Head of caudate nucleus (tissue), 42 donors: ENCODE measurements around the gene COBL.
A peak's percentile ranks its signal among the peaks of the same experiment; 100 is the strongest.
"Not testable (repeated sequence)": the region's sequence is repeated elsewhere in the genome, so short reads cannot be mapped to it uniquely, and the experiment has no call there.

Source experiments
- DNase-seq, 42 donors: peaks; one replicate each; pipeline versions ENCODE4 v3.0.0 to v3.0.0-alpha.2; 2020 to 2021; ENCODE audit warnings: mixed read lengths in 7 of 42
- intact Hi-C: fragments of 100-400 bp; cut with DNase I; formaldehyde crosslinking; loops from one replicate; pipeline ENCODE4 v1.15.0; 2022

Gene COBL

DNA sequence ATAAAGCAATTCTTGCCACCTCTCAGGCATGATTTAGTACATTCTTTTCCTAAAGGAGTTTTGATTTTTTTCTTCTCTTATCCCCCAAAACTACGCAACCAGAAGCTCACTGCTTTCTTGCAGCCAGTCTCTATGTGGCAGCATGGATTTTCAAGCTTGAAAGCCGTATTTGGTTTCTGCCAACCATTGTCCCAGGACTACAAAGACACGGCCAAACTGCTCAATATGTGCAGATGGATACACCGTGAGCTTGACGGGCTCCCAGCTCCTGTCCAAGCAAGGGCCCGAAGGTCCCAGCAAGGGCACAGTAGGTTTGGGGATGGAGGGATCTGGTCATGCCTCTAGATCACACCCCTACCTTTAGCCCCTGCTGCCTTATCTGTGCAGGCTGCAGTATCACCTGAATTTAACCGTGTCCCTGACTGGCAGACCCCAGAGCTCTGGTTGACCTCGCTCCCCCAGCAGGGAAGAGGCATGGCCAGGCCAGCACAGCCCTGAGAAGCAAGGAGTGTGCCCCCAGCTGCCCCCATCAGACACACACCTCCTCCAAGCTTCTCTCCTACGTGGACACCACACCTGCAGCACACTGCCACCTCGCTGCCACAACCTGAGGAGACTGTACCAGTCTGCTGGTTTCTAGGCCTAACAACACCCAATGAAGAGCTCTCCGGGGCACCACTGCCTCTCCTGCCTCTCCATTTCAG lies 86.8 kb downstream of the COBL start:
- DNase-seq, result peak in 8 of 42 donors; percentile 5 to 52 (median 20)
- intact Hi-C loops, result no loop called here

DNA sequence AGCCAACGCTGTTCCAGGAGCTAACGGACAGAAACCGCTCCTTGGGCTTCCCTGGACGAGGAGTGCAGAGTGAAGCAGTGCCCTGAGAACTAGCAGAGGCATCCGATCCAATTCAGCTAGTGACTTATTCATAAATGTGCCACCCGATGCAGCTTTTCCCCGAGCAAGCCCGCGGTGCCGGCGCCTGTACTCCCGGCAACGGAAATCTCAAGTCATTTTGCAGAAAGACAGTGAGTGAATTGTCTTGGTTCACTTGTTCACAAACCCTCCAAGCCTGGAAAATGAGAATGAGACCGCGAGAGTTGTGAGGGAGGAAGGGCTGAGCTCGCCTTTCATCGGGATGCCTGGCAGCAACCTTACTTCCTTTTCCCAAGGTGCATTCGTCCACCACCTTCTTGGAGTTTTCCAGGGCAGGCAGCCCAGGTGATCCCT lies 87.5 kb downstream of the COBL start:
- DNase-seq, result peak in 41 of 42 donors; percentile 45 to 82 (median 65)
- intact Hi-C loops, result no loop called here

DNA sequence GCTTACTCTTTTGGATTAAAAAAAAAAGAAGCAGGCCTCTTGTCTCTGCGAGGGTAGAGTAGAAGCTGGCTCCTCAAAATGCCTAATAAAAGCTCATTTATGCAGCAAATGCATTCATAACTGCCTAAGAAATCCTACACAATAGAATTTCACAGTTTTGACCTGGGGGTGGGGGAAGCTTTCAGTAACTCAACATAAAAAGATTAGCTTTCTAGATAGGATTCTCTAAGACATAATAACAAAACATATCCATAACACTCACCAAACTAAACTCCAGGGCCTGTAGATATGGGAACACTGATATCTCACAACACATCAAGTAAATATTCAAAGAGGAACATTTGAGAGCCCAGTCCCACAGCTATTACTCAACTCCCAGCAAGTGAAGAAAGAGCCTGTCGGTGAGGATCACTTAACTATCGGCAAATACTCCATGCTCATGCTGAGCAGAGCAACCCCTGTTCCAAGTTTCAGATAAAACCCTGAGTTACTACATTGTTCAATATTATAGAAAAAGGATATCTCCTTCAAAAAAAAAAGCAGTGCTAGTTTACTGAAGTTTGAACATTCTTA lies 88.1 kb downstream of the COBL start:
- intact Hi-C loops, result no loop called here

DNA sequence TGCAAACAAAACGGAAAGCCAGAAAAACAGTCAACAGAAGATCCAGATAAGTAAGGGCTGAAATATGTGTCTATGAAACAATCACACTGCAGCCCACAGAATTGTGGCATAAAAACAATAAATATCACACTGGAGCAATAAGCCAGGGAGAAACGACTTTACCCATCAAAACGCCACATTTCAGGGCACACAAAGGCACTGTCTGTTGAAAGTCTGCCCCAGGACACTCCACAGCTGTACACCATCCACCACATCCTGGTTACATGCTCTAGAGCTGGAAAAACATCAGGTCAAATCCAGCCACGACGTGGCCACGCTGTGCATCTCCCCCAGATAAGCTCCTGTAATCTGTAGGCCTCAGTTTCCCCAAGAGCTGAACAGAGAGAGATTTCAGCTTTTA lies 88.7 kb downstream of the COBL start:
- intact Hi-C loops, result no loop called here
- DNase-seq, result peak in 5 of 42 donors; percentile 10 to 55 (median 17)

More for the DNA sequence above, 88.1 kb downstream of the COBL start:
- peak in 6 of 42 donors; percentile 1 to 43 (median 6) for DNase-seq

DNA sequence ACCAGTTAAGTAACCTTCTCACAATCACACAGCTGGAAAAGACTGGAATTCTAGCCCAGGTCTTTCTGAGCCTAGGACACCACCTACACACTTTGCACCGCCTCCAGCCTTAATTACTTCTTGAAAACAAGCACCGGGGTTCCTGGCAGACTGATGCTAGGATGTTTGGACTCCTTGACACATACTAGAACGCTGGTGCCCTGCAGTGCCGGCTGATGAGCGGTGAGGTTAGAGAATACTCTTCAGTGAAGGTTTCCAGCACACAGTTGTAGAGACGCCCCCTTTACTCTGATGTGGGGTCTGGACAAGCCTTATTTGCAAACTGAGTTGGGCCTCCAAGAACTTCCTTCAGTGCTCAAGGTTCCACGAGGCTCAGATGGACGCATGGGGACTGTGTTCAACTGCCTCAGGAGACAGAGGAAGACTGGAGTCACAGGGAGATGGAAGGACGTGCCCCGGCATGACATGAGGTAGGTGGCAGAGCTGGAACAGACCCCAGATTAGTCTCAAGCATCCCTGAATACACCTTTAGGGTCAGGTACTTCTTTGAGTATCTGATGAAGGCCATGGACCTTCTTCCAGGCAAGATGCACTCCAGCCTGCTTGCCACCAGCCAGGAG lies 89.6 kb downstream of the COBL start:
- DNase-seq, result peak in 7 of 42 donors; percentile 0 to 39 (median 10)
- intact Hi-C loops, result no loop called here

DNA sequence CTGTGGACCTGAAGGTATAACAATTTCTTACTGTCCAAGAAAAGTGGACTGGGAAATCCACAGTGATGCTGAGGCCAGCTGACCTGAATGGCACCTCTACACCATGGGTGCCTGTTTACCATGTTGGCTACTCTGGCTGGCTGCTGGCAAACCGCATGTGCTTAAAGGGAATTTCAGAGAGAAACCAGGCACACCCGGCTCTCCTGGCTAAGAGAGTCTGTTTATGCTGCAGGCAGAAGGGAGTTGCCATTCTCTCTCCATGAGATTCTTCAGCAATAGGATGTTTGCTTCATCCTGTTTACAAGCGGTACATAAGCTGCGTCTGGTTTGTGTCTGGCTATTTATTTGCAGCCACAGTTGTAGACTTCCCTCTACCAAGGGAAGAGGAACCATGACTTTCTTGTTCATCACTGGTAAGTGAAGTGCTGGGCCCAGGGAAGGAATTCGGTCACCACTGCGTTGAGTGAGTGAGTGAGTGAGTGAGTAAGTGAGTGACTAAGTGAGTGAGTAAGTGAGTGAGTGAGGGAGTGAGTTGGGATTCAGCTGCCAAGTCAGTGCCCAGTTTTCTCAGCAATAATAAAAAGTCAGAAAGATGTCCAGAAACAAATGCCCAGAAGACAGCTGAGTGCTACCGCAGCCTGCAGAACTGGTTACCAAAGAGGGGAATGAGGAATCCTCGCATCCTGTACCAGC lies 90.4 kb downstream of the COBL start:
- intact Hi-C loops, result no loop called here
- peak in 5 of 42 donors; percentile 8 to 44 (median 18) for DNase-seq

DNA sequence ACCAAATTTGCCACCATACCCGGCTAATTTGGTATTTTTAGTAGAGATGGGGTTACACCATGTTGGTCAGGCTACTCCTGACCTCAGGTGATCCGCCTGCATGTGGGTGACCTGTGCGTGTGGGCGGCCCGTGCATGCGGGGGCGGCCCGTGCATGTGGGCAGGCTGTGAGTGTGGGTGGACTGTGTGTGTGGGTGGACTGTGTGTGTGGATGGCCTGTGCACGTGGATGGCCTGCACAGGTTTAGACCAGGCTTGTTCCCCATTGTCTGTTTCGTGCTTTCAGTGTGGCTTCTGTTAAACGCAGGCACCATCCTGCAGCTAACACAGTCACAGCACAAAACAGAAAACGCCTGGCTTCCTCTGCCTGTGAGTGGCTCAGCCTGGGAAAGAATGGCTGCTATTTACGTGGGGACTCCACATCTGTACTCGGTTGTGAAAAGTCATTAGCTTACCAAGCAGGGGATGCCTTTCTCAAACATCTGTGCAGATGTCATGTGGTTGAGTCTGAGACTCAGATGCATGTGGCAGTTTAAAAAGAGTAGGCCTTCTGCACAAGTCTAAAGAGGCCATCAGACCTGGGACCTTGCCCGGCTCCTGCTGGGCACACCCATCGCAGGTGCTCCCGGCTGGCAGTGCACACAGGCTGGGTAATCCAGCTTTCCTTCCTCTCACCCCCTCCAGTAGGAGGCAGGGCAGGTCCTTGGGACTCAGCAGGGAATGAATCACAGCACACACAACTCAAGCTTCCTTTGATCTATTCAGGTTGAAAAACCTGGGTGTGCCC lies 91.6 kb downstream of the COBL start:
- DNase-seq, result peak in 37 of 42 donors; percentile 28 to 80 (median 60)
- intact Hi-C loops, result no loop called here

DNA sequence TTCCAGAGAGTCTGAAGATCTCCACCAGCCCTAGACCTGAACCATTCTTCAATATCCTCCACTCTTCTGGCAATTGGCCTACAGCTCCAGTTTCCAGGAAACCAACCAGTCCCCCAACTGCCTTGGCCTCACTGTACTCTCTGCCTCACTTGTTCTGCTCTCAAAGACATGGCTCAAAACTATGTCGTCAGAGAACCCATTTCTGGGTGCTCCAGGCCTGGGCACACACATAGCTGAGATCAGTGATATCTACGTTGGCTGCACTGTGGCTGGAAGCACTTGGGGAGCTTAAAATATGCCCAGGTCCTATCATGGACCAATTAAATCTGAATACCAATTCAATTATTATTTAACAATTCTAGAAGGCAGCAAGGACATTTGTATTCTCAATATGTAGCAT lies 93.1 kb downstream of the COBL start:
- intact Hi-C loops, result no loop called here
- peak in 5 of 42 donors; percentile 1 to 40 (median 19) for DNase-seq

DNA sequence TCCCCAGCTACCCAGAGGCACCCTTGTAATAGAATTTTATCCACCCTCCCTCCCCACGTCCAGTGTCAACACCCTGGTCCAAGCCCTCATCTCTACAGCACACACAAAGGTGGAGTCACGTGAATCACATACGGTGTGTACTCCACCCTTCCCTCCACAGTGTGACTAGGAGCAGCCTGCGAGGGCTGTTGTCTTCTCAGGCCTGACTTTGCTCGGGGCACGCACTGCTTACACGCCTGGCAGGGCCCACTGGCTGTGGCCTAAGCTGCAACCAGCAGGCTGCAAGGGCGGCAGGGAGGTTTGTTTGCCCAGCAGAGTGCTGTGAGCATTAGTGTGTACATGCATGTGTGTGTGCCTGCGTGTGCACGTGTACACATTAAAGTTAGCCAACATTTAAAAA lies 93.7 kb downstream of the COBL start:
- intact Hi-C loops, result no loop called here
- DNase-seq, result peak in 4 of 42 donors; percentile 5 to 50 (median 40)

DNA sequence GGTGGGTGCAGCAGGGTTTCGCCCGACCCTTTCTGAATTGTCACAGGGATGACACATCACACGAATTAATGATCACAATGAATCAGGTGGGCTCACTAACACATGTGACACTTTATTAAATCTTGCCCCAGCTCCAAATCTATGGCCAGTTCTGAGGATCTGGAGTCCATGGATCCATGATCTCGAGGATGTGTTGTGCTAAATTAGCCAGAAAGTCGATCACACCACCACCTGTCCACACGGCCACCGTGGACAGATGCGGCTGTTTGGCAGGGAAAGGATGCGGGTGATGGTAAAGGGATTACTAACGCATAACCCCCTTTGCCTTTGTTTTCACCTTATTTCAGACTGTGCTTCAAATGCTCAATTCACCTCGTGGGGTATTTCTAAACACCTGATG lies 96.4 kb downstream of the COBL start:
- peak in 2 of 42 donors; percentile 10 to 32 for DNase-seq
- intact Hi-C loops, result no loop called here

DNA sequence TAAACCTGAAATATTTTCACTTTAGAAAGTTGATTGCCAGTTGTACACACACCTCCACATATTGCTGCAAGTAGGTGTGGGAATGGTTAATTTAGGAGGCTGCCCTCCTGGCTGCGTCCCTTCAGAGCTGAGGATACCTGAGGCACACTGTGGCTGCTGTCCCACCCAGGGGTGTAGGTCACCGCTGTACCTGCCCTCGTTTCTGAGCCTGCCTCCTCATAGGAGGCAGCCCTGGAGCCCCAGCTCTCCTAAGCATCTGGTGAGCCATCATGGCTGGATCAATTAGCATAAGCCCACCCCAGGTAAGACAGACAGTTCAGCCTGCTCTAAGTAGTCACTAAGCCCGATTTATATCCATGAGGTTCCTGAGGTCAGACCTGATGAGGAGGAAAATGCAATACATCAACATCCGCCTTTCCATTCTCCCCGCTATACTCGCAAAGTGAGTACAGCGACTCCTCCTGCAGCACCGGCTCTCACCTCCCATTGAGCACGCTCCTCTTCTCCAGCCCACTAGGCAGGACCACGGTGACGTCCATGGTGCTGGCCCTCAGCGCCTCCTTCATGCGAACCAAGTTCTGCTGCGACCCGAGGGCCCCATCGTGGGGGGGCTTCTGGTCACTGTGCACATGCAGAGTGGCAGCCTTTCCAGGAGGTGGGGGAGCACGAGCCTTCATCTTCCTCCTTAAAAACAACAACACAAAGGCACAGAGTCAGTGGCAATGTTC lies 97.2 kb downstream of the COBL start:
- intact Hi-C loops, result no loop called here
- peak in 3 of 42 donors; percentile 6 to 32 (median 21) for DNase-seq

DNA sequence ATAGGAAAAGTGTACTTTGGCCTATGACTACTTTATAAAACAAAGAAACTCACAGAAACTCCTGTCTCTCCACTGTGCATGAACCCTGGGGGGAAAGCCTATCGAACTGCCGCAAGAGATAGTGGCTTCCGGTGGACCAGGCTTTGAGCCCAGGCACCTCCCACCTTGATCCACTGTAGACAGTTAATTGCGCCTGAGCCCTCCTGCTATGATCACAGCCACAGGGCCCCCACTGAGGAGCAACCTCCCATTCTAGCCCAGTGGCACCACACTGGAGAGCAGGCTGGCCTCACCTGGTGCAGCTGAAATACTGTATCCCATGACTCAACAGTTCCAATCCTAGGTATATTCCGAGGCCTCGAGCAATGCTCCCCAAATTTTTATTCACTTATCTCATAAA lies 98.8 kb downstream of the COBL start:
- intact Hi-C loops, result no loop called here
- peak in 1 of 42 donors; percentile 28 for DNase-seq

DNA sequence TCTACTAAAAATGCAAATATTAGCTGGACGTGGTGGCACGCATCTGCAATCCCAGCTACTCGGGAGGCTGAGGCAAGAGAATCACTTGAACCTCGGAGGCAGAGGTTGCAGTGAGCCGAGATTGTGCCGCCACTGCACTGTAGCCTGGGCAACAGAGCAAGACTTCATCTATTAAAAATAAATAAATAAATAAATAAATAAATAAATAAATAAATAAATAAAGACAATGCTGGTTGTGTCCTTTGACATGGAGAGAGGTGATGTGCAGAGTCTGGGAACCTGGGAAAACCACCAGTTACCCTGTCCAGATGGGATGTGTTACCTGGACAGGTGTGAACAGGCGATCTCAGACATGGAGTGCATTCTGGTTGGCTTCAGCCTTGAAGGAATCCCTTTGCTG lies 102.5 kb downstream of the COBL start:
- intact Hi-C loops, result no loop called here
- no peak for DNase-seq

DNA sequence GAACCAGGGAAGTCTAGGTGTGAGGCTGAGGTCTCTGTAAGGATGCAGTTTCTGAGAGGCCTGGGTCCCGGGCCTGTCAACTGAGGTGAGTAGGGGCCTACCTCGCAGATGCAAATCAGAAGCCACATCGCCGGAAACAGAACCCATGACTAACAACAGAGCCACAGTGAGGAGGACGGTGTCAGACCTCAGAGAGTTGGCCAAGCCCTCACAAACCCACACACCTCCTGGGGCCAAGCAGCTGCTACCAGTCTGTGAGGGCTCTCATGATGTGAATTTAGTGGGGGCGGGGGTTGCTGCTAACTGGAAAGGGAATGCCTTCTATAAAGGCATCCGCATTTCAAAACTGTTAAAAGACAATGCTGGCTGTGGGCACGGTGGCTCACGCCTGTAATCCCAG lies 103.0 kb downstream of the COBL start:
- DNase-seq, result no peak
- intact Hi-C loops, result no loop called here

DNA sequence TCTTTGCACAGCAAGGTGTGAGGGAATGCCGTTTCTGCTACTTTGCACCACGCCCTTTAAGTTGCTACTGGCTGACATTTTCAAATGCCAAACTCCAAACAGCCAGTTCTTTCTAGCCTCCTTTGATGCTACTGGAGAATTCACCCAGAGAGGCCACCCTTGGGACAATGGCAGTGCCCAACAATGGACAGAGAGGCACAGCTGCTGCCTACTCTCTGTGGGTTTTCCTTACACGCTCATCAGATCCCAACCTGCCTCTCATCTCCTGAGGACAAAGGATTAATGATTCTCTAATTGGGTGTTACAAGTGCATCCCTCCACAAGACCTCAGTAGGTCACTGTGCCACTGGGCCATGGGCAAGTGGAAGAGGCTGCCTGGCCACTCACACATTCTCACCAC lies 105.8 kb downstream of the COBL start:
- intact Hi-C loops, result no loop called here
- peak in 1 of 42 donors; percentile 58 for DNase-seq

DNA sequence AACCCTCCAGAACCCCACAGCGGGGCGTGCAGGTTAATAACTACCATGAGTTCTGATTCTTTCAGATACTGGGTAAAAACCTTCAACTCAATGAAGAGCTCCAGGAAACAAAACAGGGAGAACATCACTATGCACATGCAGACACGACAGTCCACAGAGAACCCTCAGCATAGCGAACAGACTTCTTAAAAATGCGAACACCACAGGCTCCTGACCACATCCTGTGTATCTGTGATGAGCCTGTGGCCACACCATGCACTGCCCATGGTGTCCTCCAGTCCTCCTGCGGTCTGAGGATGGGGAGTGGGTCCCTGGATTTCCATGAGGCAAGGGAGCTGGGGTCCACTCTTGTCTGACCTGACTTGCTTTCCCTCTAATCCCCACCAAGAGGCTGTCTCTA lies 107.2 kb downstream of the COBL start:
- DNase-seq, result no peak
- intact Hi-C loops, result no loop called here

DNA sequence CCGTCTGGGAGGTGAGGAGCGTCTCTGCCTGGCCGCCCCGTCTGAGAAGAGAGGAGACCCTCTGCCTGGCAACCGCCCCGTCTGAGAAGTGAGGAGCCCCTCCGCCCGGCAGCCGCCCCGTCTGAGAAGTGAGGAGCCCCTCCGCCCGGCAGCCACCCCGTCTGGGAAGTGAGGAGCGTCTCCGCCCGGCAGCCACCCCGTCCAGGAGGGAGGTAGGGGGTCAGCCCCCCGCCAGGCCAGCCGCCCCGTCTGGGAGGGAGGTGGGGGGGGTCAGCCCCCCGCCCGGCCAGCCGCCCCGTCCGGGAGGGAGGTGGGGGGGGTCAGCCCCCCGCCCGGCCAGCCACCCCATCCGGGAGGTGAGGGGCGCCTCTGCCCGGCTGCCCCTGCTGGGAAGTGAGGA lies 108.5 kb downstream of the COBL start:
- intact Hi-C loops, DNase-seq: not testable (repeated sequence)

DNA sequence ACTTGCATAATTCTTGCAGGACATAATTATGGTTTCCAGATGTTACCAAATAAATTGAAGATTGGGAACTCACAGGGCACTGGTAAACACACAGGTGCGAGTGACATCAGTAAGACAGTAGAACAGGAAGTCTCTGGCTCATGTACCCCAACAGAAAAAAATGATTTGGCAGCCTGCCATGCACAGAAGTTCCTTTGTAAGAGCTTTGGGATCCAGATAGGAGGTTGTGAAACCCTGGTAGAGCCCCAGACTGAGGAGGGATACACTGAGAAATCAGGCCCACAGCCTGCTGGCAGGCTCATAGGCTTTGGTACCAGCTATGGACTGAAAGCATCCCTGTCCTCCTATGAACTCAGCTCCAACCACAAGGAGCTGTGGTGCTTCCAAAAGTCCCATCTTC lies 118.0 kb downstream of the COBL start:
- intact Hi-C loops, result no loop called here
- no peak for DNase-seq
